LNCaP clone FGC (cell line): ENCODE results near the gene CDH12.

Experiments
- DNase-seq: peaks from one replicate; pipeline ENCODE4 v3.0.0-alpha.2; 2011; ENCODE audit warnings: low read depth
- H3K4me3 ChIP-seq: 2 replicates; pipeline ENCODE4 v1.5.1; 2011; ENCODE audit warnings: mild to moderate bottlenecking, low read depth, low read length, control low read depth
- TF ChIP-seq, protein P1 (sequence below): IDR thresholded peaks from 2 replicates; pipeline ENCODE4 v1.5.1; 2012; ENCODE audit warnings: mild to moderate bottlenecking; ENCODE audit not compliant: control insufficient read depth, insufficient read depth; ENCODE audit errors: extremely low read depth

Gene CDH12

DNA sequence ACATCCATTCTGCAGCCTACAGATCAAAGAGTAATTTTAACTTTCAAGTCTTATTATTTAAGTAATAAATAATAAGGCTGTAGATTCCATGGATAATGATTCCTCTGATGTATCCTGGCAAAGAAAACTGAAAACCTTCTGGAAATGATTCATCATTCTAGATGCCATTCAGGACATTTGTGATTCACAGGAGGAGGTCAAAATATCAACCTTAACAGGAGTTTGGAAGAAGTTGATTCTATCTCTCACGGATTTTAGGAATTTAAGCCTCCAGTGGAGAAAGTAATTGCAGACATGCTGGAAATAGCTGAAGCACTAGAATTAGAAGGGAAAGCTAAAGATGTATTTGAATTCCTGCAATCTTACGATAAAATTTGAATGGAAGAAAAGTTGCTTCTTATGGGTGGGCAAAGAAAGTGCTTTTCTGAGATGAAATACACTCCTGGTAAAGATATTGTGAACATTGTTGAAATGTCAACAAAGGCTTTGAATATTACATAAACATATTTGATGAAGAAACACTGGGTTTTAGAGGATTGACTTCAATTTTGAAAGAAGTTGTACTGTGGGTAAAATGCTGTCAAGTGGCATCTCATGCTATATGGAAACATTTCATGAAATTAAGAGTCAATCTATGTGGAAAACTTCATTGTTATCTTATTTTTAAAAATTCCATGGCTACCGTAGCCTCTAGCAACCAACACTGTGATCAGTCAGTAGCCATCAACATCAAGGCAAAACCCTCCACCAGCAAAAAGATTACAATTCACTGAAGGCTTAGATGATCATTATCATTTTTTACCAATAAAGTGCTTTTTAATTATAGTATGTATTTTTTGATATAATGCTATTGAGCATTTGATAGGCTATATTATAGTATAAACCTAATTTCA is 1141.0 kb downstream of the CDH12 start:
- DNase-seq, result no peak
- no peak overlapping the region for H3K4me3 ChIP-seq
- TF ChIP-seq, protein P1, sequence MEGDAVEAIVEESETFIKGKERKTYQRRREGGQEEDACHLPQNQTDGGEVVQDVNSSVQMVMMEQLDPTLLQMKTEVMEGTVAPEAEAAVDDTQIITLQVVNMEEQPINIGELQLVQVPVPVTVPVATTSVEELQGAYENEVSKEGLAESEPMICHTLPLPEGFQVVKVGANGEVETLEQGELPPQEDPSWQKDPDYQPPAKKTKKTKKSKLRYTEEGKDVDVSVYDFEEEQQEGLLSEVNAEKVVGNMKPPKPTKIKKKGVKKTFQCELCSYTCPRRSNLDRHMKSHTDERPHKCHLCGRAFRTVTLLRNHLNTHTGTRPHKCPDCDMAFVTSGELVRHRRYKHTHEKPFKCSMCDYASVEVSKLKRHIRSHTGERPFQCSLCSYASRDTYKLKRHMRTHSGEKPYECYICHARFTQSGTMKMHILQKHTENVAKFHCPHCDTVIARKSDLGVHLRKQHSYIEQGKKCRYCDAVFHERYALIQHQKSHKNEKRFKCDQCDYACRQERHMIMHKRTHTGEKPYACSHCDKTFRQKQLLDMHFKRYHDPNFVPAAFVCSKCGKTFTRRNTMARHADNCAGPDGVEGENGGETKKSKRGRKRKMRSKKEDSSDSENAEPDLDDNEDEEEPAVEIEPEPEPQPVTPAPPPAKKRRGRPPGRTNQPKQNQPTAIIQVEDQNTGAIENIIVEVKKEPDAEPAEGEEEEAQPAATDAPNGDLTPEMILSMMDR, result no peak

DNA sequence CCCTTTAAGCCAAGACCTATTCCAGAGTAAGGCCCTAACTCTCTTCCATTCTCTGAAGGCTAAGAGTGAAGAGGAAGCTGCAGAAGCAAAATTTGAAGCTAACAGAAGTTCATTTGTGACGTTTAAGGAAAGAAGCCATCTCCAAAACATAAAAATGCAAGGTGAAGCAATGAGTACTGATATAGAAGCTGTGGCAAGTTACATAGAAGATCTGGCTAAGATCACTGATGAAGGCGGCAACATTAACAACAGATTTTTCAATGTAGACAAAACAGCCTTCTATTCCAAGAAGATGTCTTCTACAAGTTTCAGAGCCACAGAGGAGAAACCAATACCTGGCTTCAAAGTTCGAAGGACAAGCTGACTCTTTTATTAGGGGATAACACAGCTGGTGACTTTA is 1143.4 kb downstream of the CDH12 start:
- no peak overlapping the region for H3K4me3 ChIP-seq
- TF ChIP-seq, protein P1, result no peak
- no peak for DNase-seq

DNA sequence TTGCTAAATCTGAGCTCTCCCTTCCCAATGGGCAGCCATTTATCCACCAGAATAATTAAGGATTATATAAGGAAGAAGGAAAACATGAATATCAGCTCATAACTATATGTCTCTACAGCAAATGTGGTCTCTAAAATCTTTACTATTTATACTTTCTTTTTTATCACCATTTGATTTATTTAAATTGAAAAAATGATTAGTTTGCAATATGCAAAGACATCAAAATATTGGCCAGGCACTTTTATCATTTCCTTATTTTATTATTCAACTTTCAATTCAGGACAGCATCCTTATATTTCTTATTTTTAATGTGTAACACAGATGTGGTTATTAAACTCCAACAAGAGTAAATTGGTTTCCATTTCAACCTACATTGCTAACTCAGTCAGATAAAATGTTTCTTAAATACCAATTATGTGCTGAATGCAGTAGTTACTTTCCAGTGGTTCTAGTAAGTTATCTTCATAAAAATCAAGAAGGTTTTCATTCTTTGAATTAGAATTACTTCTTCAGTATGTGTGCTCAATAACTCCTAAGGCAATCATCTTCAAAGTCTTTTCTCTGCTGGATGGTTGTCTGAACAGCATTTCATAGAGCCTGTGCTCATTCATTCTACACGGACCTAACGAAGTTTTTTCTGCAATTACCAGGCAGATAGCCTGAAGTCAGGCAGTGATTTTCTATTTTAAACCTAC is 1148.0 kb downstream of the CDH12 start:
- TF ChIP-seq, protein P1, result no peak
- no peak overlapping the region for H3K4me3 ChIP-seq
- no peak for DNase-seq

DNA sequence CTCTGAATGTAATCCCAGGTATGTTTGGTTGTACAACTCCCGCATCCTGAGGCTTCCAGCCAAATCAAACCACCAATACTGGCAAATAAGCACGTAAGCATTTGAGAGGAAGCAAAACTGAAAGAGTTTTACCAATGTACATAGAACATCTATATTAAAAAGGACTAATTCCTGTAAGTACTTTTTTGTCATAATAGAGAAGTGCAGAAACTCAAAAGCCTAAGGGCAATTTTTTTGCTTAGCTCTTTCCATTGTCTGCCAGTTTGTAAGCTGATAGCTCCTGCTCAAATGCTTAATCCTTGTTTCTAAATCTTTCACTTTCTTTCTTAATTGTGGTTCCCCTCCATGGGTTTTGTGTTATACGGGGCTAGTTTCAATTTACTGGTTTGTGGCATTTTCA is 1151.8 kb downstream of the CDH12 start:
- TF ChIP-seq, protein P1, result no peak
- no peak for DNase-seq
- no peak overlapping the region for H3K4me3 ChIP-seq
